ENCODE measurements around the gene SHD. TPM values are rescaled to one million over a fixed set of nuclear protein-coding genes. Genes with fewer than 3 reads are reported as not detected.
A peak's percentile ranks its signal among the peaks of the same experiment; 100 is the strongest.
"Not testable (repeated sequence)": the region's sequence is repeated elsewhere in the genome, so short reads cannot be mapped to it uniquely, and the experiment has no call there.

SHD gene
- not detected for total RNA-seq

- no peak for DNase-seq (ENCODE audit: low spot score)
Measured at GRCh38 chr19:4278419-4279266, at the start of gene SHD. TSS of gene SHD (plus strand) at chr19:4279266. CDS start at chr19:4280064, 798 bp downstream.

- not testable (repeated sequence) for DNase-seq (ENCODE audit: low spot score)
Measured at GRCh38 chr19:4230237-4230636, 48.8 kb upstream of the SHD start.

DNA sequence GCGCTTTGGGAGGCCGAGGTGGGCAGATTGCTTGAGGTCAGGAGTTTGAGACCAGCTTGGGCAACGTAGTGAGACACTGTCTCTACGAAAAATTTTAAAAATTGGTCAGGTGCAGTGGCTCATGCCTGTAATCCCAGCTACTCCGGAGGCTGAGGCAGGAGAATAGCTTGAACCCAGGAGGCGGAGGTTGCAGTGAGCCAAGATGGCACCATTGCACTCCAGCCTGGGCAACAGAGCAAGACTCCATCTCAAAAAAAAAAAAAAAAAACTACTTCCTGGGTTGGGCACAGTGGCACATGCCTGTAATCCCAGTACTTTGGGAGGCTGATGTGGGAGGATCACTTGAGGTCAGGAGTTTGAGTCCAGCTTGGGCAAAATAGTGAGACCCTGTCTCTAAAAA, 47.5 kb upstream of the SHD start:
- not testable (repeated sequence) for DNase-seq (ENCODE audit: low spot score)

- DNase-seq (ENCODE audit: low spot score), result not testable (repeated sequence)
Measured at GRCh38 chr19:4232139-4232538, 46.9 kb upstream of the SHD start.

DNA sequence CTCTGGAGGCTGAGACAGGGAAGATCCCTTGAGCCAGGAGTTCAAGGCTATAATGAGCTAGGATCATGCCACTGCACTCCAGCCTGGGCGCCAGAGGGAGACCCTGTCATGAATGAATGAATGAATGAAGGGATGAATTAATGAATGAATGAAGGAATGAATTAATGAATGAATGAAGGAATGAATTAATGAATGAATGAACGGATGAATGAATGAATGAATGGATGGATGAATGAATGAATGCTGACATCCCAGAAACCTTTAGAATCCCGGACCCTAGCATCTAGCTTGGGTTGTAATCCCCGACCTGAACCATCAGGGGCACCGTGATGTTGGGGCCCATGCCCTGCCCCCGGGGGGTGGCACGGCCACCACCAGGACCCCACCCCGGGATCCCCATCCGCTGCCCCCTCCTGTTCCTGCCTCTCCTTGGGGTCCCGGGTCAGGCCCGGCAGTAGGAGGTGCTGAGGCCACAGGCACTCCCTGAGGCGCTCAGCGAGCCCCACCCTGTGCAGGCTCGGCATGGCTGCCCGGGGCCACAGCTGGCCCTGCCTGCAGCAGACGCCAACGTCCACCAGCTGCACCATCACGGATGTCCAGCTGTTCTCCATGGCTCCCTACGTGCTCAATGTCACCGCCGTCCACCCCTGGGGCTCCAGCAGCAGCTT, 46.3 kb upstream of the SHD start:
- no peak for DNase-seq (ENCODE audit: low spot score)

- DNase-seq (ENCODE audit: low spot score), result peak; percentile 22
Measured at GRCh38 chr19:4233282-4233853, 45.7 kb upstream of the SHD start.

DNA sequence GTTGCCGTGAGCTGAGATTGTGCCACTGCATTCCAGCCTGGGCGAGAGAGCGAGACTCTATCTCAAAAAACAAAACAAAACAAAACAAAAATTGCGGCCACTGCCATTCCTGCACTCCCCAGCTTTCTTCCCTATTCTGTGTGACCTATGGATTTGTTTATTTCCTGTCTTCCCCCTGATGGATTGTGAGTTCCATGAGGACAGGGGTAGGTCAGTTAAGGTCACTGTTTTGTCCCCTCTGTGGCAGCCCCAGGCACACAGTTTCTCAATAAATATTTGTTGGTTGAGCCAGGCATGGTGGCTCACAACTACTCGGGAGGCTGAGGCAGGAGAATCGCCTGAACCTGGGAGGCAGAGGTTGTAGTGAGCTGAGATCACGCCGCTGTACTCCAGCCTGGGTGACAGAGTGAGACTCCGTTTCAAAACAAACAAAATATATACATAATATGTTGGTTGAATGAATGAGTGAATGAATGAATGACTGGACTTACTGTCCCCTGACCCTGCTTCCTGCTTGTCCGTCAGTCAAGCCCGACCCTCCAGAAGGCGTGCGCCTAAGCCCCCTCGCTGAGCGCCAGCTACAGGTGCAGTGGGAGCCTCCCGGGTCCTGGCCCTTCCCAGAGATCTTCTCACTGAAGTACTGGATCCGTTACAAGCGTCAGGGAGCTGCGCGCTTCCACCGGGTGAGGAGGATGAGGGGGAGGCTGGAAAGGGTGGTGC, 44.8 kb upstream of the SHD start:
- no peak for DNase-seq (ENCODE audit: low spot score)

DNA sequence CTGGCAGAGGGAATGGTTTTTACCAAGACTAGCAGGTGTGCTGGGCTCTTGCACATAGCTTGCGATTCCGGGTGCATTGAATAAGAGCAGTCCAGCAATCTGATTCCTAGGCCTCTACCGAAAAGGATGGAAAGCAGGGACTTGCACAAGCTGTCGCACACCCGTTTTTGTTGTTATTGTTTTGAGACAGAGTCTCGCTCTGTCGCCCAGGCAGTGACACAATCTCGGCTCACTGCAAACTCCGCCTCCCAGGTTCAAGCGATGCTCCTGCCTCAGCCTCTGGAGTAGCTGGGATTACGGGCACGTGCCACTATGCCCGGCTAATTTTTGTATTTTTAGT, 44.2 kb upstream of the SHD start:
- no peak for DNase-seq (ENCODE audit: low spot score)

DNA sequence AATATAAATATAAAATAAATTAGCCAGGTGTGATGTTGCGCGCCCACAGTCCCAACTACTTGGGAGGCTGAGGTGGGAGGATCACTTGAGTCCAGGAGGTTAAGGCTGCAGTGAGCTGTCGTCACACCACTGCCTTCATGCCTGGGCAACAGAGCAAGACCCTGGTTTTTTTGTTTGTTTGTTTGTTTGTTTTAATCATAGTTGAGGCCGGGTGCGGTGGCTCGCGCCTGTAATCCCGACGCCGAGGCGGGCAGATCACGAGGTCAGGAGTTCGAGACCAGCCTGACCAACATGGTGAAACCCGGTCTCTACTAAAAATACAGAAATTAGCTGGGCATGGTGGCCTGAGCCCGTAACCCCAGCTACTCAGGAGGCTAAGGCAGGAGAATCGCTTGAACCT, 41.6 kb upstream of the SHD start:
- DNase-seq (ENCODE audit: low spot score), result not testable (repeated sequence)

DNA sequence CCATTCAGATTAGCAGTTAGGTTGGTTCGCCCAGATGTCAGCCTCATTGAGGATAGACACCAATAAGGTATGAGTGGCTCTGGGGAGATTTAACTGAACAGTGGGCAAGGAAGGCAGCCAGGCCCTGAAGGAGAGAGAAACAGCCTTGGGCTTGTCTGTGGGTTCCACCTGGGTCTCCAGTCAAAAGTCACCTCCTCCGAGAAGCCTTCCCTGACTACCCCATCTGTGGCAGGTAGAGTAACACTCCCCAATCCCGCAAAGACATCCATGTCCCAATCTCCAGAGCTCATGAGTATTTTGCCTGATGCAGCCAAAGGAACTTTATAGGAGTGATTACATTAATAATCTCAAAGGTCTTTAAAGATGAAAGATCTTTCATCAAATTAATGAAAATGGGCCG, 40.2 kb upstream of the SHD start:
- no peak for DNase-seq (ENCODE audit: low spot score)

- no peak for DNase-seq (ENCODE audit: low spot score)
Measured at GRCh38 chr19:4241824-4242430, 37.1 kb upstream of the SHD start.

DNA sequence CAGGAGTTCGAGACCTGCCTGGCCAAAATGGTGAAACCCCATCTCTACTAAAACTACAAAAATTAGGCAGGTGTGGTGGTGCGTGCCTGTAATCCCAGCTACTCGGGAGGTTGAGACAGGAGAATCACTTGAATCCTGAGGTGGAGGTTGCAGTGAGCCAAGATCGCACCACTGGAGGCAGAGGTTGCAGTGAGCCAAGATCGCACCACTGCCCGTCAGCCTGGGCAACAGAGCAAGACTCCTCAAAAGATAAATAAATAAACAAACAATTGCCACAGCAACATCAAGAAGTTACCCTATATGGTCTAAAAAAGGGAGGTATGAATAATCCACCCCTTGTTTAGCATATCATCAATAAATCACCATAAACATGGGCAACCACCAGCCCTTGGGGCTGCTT, 33.1 kb upstream of the SHD start:
- not testable (repeated sequence) for DNase-seq (ENCODE audit: low spot score)

- peak; percentile 99 for DNase-seq (ENCODE audit: low spot score)
Measured at GRCh38 chr19:4246767-4247593, 32.1 kb upstream of the SHD start, which contains the start of gene YJU2. TSS of gene YJU2 (plus strand) at chr19:4247080. CDS start at chr19:4247147, 67 bp downstream.

- no peak for DNase-seq (ENCODE audit: low spot score)
Measured at GRCh38 chr19:4256563-4256962, 22.5 kb upstream of the SHD start.

- no peak for DNase-seq (ENCODE audit: low spot score)
Measured at GRCh38 chr19:4257025-4257424, 22.0 kb upstream of the SHD start.

GRCh38 chr19:4258181-4258580, 20.9 kb upstream of the SHD start:
- no peak for DNase-seq (ENCODE audit: low spot score)

DNA sequence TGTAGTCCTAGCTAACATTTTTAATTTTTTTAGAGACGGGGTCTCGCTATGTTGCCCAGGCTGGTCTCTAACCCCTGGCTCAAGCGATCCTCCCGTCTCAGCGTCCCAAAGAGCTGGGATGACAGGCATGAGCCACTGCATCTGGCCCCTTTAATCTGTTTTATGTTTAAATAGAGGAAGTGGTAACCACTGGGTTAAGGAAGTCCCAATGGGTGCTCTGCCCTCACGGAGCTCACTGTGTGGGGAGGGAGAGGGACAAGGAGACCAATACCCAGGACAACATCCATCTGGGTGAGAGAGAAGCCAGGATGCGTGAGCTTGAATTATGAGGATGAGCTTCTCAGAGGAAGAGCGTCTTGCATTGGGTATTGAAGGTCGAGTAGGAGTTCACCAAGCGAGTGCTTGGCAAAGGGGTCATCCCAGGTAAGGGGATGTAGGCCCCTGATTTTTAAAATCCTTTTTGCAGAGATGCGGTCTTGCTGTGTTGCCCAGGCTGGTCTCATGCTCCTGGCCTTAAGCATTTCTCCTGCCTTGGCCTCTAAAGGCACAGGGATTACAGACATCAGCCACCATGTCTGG, 18.4 kb upstream of the SHD start:
- DNase-seq (ENCODE audit: low spot score), result no peak

DNA sequence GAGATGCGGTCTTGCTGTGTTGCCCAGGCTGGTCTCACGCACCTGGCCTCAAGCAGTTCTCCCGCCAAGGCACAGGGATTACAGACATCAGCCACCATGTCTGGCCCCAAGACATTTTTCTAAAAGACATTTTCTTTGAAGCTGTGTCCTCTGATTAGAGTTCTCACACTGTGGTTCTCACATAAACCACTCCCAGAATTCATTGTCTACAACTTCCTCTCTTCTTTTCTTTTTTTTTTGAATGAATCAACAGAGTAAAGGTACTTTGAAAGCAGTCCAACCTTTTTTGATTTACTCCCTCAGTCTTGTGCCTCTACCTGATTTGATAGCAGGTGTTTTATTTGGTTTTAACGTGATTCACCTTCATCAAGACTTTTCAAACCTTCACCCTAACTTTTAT, 14.3 kb upstream of the SHD start:
- DNase-seq (ENCODE audit: low spot score), result no peak

DNA sequence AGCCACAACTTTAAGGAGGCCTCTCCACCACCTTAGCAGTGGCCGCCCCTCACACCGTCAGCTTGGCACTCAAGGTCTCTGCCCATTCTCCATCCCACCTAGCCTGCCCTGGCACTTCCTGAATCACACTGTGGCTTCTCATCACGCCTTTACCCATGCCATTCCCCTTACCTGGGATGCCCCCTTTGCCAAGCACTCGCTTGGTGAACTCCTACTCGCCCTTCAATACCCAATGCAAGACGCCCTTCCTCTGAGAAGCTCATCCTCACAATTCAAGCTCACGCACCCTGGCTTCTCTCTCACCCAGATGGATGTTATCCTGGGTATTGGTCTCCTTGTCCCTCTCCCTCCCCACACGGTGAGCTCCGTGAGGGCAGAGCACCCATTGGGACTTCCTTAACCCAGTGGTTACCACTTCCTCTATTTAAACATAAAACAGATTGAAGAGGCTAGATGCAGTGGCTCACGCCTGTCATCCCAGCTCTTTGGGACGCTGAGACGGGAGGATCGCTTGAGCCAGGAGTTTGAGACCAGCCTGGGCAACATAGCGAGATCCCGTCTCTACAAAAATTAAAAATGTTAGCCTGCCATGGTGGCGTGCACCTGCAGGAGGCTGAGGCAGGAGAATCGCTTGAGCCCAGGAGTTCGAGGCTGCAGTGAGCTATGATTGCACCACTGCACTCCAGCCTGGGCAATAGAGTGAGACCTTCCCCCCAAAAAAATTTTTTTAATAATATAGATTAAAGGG, 12.6 kb upstream of the SHD start:
- no peak for DNase-seq (ENCODE audit: low spot score)
